CD4-positive, alpha-beta T cell treated with Interleukin-15 for 4 hours (primary cell): ENCODE data around the gene EML4.

Experiments
- DNase-seq: peaks from one replicate; pipeline ENCODE4 v3.0.0-alpha.2; 2020; ENCODE audit warnings: low spot score

Gene EML4

DNA sequence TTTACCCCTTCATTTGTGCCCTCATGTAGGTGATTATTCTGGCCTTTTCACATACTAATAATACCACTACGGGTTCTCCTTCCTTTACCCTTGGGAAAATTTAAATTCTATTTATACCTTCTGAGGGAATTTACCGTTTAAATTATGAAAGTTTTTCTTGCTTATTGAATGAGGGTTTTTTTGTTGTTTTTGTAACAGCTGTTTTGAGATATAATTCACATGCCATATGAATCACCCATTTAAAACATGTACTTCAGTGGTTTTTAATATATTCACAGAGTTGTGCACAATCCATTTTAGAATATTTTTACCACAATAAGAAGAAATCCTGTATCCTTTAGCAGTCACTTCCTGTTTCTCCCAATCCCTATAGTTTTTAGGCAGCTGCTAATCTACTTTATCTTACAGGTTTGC is 54.7 kb downstream of the EML4 start:
- no peak for DNase-seq

DNA sequence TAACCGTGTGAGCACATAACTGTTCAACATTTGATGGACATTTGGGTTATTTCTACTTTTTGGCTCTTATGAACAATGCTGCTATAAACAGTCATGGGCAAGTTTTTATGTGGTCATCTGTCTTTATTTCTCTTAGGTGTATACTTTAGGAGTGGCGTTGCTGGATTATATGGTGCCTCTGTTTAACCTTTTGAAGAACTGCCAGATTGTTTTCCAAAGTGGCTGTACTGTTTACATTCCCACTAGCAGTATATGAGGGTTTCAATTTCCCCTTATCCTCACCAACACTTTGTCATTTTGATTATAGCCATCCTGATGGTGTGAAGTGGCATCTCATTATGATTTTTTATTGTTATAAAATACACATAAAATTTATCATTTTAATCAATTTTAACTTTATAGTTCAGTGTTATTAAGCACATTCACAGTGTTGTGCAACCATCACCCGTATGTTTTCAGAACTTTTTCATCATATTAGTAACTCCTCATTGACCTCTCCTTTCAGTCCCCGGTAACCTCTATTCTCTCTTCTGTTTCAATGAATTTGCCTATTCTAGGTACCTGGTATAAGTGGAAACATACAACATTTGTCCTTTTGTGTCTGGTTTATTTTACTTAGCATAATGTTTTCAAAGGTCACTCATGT is 55.4 kb downstream of the EML4 start:
- DNase-seq: no peak

DNA sequence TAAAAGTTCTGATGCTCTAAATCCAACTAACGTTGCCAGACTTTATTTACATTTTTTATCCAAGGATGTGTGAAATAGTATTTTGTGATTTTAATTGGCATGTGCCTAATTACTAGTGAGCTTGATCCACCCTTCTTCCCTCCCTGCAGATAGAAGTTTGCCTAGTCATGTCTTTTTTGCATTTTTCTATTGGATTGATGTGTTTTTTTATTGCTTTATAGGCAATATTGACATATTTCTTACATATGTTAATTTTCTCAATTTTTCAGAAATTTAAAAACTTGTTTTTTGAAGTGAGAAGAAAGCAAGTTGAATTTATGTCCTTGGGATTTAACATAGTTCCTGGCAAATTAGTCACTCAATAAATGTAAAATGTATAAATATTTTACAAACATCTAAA is 56.4 kb downstream of the EML4 start:
- no peak for DNase-seq

DNA sequence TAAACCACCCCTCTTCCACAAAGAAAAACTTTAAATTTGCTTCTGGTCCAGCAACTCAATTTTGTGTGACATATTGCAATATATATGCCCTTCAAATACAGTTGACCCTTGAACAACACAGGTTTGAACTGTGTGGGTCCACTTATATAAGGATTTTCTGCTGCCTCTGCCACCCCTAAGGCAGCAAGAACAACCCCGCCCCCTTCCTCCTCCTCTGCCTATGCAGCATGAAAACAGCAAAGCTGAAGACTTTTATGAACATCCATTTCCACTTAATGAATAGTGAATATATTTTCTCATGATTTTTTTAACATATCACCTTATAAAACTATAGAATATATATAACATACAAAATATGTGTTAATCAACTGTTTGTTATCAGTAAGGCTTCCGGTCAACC is 58.3 kb downstream of the EML4 start:
- DNase-seq: no peak

DNA sequence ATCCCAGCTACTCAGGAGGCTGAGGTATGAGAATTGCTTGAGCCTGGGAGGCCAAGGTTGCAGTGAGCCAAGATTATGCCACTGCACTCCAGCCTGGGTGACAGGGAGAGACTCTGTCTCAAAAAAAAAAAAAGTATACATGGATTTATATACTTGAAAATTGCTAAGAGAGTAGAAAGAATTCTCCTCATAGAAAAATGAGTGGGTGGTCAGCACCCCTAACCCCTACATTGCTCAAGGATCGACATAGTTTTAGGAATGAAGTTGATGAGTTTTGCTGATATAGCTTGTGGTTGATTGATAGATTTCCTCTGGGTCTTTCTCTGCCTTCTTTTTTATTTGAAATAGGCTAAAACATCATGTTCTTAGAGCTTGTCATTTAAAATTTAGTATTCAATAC is 58.9 kb downstream of the EML4 start:
- no peak for DNase-seq

DNA sequence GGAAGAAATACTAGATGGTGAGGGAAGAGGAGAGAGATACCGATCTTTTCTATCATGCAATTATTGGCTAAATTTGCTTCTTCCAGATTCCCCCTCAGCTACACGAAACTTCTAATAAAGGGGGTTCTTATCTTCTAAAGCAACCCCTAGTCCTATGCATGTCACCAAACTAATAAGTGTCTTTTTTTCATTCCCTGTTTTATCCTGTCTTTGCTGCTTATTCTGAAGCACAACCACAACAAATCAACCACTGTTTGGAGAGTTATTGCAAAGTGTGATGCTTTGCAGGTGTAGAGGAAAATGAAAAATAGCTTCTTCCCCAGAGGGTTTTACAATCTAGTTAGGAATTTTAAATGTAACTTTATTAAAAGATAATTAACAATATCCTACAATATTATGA is 60.8 kb downstream of the EML4 start:
- no peak for DNase-seq

DNA sequence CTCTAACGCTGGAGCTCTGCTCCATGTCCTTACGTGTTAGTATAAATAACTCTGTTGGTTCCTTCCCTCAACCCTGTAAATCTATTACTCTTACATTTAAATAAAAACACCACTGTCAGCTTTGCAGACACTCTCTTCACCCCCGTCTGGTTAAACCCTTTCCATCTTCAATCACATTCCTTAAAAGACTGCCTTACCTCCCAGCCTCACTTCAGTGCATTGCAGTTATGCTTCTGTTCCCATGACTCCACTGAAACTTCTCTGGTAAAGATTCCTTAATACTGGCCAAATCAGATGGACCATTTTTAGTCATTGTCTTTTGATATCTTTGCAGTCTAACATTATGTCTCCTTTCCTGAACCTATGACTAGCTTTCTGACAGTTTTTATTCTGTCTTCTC is 61.7 kb downstream of the EML4 start:
- DNase-seq: no peak

DNA sequence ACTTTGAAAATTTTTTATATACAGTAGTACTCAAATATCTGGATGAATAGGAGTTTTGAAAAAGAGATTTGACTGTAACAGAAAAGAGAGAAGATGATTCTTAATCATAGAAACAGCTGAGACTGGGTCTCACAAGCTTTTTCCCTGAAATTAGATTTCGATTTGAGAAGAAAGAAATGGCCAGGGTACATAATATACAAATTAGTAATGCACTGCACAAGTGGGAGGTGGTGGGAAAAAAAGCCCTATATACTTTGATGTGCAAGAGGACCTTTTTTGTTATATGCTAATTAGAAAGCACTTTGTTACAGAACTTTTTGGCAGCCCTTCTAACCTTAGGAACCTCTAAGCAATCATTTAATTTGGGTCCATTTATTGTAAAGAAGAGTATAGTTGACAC is 62.9 kb downstream of the EML4 start:
- DNase-seq: no peak

DNA sequence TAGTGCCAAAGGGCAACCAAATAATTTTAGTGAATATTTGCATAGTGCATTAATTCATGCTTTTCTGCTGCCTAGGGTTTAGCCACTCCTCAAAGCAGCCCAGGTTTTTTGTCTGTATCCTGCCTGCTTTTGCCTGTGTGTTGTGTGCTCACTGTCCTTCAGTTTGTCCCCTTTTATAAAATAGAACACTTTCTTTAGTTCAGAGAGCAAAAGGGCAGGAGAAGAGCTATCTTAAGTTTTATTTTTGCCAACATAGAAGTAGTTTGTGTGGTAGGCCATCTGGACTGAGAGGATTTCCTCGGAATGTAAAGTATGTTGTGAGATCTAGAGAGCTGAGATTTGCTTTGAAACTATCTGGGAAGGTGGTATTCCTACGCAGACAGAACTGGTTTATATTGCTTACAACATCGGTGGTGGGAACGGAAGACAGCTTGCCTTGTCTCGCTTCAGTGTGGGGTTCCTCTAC is 64.9 kb downstream of the EML4 start:
- no peak for DNase-seq

DNA sequence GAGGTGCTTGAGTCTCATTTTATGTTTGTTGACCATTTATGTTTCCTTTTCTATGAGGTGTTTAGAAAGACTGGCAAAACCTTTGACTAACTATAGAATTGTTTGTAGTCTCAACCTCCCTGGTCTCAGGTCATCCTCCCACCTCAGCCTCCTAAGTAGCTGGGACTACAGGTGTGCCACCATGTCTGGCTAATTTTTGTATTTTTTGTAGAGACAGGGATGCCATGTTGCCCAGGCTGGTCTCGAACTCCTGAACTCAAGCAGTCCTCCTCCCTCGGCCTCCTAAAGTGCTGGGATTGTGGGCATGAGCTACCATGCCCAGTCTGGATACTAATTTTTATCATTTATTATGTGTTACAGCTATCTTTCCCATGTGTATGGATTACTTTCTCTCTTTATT is 67.8 kb downstream of the EML4 start:
- DNase-seq: no peak

DNA sequence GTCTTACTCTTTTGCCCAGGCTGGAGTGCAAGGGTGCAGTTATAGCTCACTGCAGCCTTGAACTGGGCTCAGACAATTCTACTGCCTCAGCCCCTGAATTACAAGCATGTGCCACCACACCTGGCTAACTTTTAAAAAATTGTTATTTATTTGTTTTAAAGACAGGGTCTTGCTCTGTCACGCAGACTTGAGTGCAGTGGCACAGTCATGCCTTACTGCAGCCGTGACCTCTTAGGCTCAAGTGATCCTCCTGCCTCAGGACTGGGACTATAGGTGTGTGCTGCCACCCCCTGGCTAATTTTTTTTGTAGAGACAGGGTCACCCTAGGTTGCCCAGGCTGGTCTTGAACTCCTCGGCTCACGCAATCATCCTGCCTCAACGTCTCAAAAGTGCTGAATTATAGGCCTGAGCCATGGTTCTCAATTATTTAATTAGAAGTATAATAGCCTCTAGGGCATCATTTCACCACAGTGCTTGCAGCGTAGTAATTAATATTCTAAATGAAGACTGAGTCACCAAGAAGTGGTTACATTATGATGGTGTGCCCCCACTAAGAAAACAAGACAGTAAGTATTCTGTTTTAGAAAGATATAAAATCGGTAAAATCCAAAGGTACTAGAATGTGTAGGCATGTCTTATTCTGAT is 69.6 kb downstream of the EML4 start:
- DNase-seq: peak; percentile 54

DNA sequence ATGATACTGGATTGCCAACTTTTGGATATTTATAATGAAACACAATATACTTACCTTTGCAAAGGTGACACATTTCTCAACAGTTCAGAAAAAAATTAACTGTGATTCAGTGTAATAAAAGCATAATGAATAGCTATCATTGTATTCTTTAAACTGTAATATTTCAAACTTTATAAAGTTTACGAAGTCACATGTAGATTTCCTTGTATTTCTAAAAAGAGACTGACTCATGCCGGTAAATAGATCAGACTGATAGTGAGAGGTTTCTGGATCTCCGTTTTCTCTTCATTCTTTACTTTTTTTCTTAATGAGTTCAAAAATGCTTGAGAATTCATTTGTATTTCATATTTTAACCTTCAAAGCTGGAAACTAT is 70.1 kb downstream of the EML4 start:
- DNase-seq: no peak

DNA sequence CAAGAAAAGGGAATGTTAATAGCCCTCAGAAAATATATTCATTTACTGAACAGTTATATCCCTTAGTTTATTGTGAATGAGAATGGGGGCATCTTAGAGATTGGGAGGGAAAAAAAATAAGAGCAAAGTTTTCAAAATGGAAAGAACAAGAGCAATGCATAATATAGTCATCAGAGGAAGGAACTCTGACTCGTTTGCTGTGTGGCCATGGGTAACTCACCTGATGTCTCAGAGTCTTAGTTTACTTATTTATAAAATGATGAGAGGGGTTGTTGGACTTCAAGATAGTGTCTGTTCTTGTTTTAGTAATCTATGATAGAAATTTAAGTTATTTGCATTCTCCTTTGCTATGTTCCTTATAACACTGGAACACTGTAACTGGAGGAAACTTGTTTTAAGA is 70.7 kb downstream of the EML4 start:
- no peak for DNase-seq

DNA sequence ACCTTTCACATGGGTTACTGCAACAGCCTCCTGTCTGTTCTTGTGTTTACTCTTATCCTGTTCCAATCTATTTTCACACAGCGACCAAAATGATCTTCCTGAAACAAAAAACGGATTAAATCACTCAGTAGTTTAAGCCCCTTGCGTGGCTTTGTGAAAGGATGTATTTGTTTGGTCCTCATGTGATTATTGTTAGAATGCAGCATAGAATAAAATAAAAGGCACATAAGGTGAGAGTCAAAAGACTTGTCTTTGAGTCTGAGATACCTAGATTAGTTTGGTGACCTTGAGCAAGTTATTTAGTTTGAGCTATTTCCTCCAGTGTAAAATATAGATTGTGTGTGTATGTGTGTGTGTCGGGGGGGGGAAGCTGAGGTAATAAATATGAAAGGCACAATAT is 72.4 kb downstream of the EML4 start:
- no peak for DNase-seq

DNA sequence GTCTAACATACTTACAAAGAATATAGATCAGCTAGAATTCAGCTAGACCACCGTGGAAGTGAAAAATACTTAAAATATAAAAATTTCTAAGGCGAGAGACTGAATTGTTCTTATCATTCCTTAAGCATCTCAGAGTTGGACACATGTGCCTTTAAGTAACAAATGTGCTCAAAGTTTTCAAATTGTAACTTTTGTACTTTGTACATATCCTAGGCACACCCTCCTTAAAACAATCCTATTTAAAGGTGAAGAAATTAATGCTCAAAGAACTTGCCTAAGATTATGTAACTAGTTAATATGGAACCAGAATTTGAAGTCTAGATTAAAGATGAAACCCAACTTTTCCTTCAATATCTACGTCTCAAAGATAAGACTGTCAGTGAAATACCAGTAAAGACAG is 74.1 kb downstream of the EML4 start:
- DNase-seq: no peak

DNA sequence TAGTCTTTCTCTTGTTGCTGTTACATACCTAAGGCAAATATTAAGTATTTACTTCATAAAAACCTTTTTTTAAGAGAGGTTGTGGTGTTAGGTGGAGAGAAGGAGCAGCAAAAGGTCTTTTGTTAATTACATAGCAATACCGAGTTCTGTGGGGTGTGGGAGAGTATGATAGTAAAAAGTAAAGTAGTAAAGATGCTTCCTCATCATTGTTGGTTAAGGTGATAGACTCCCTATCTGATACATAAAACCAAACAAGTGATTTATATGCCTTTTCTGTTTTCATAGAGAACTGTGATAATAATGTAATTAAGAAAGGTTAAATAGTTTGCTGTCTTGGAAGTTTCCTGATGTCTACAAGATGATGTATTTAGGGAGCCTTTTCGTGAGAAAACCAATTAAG is 75.4 kb downstream of the EML4 start:
- no peak for DNase-seq

DNA sequence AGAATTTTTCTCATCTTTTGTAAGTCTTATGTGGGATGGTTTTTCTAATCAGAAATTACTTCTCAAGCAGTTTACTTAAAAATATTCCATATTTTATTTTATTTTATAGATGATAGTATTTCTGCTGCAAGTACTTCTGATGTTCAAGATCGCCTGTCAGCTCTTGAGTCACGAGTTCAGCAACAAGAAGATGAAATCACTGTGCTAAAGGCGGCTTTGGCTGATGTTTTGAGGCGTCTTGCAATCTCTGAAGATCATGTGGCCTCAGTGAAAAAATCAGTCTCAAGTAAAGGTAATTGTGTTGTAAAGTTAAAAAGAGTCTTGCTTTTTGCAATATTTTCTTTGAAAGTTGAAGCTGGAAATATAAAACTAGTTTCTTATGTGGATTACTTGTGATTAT is 76.2 kb downstream of the EML4 start:
- no peak for DNase-seq

DNA sequence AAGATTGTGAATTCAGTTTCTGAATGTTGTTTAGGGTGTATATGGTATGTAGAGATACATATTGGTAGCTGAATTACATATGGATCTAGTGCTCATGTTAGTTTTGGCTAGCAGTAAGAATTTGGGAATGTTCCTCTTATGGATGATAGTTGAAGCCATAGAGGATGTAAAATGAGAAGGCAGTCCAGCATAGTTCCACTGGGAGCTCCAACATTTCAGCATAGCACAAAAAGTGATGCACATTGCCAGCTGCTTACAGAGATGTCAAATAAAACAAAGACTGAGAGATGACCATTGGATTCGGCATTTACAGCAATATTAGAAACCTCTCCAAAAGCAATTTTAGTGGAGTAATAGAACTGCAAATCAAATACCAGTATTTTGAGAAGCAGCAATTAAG is 77.4 kb downstream of the EML4 start:
- no peak for DNase-seq

DNA sequence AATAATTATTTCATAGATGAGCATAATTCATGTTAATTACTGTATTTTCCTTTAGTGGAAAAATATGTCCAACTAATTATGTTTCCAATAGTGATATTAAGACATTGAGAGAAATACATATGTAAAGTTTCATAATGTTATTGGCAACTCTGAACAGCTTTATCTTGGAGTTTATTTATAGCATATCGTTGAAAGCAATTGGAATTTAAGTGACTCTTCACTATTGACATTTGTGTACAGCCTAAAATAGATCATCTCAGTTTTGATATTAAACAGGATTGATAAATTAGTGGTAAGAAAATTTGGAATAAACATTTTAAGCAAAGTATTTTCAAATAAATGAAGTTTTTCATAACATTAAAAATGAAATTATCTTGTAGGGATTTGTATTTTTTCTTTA is 79.7 kb downstream of the EML4 start:
- DNase-seq: no peak

DNA sequence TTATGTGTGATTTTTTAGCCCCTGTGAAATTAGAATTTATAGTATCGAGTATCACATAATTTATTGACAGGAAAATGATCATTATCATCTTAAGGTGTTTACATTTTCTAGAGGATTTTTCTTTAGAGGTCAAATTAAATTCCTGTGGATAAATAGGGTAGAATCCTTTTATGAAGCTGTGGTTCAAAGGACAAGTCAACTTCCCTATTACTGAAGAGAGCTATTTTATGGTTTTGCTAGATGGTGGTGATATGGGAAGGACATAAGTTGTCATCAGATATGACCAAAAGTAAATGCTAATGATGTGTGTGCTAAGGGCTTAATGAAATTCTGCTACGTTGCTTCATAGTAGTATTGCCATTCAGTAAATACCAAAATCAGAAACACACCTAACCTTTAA is 80.1 kb downstream of the EML4 start:
- no peak for DNase-seq

DNA sequence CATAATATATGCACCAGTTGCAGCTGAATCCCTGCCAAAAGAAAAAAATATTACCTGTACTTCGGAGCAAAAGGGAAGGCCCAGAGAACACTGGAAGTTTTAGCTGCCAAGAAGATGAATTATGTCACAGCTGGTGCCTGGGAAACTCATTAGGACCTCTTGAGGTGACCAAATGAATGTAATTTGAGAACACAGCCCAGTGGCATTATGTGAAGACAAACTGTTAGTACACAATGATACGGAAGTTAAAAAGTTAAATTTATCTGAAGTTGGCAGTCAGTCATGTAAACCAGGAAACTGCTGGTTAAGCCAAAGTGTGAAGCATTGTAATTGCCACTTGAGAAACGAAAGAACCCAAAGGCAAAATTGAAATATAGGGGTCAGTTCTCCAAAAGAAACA is 80.7 kb downstream of the EML4 start:
- DNase-seq: no peak

DNA sequence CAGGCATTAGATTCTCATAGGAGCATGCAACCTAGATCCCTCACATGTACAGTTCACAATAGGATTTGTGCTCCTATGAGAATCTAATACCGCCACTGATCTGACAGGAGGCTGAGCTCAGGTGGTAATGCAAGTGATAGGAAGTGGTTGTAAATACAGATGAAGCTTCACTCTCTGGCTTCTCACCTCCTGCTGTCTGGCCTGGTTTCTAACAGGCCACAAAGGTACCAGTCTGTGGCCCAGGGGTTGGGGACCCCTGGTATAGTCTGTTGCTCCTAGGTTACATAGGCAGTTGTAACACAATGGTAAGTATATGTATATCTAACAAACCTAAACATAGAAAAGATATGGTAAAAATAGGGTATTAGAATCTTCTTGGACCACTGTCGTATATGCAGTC is 81.8 kb downstream of the EML4 start:
- no peak for DNase-seq

DNA sequence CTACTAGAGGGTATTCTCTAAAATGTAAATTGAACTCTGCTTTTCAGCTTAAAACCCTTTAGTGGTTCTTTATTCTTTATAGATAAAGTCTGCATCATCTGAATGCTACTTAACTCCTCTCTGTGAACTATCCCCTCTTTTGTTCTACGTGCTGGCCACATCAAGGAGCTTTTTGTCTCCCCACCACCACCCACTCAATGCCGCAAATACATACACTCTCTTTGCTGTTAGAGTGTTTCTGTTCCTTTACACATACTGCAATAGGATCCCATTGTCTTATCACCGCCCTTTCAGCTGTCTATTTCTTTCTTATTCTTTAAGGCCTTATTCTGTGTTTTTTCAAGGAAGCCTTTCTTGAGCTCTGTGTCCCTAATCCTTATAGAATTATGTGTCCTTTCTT is 83.3 kb downstream of the EML4 start:
- no peak for DNase-seq

DNA sequence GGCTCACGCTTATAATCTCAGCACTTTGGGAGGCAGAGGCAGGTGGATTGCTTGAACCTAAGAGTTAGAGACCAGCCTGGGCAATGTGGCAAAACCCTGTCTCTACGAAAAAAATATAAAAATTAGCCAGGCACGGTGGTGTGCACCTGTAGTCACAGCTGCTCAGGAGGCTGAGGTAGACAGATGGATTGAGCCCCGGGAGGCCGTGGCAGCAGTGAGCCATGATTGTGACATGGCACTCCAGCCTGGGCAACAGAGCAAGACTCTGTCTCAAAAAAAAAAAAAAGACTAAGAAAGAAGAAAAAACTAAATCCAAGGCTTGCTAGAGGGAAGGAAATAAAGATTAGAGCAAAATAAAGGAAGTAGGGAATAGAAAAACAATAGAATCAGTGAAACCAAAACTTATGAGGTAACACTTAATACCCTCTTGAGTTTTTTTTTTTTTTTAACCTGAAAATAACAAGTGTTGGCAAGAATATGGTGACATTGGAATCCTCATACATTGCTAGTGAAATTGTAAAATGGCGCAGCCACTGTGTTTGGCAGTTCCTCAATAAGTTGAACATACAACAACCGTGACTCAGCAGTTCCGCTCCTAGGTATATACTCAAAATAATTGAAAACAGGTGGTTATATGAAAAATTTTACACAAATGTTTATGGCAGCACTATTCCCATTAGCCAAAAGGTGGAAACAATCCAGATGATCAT is 85.2 kb downstream of the EML4 start:
- DNase-seq: no peak
